IMR-90 (cell line): Measurements from ENCODE around the gene ACADS. TPM values are rescaled to one million over a fixed set of nuclear protein-coding genes. Genes with fewer than 3 reads are reported as not detected.

Experiments
- ATAC-seq: fragments of 200-7000 bp; cut with Tn5 transposase; 2 replicates; pipeline ENCODE4 v1.9.1; 2020; ENCODE audit warnings: low read depth, mild to moderate bottlenecking, moderate library complexity
- Bru-seq: library from RNA; stranded (reverse); fragments of 400-500 nt; gene quantifications from one replicate; lab custom pipeline; 2021; lab: Mats Ljungman, UMichigan
- BruChase-seq, 2 experiments: library from RNA; stranded (reverse); fragments of 400-500 nt; gene quantifications; one replicate each; lab custom pipeline; 2021; lab: Mats Ljungman, UMichigan
- BruUV-seq: library from RNA; stranded (reverse); fragments of 400-500 nt; replicated peaks from 2 replicates; lab custom pipeline; 2021; lab: Mats Ljungman, UMichigan
- CTCF ChIA-PET: fragments of 300-600 bp; formaldehyde crosslinking; extraction: SDS; loops from one replicate; lab custom pipeline; 2021; ENCODE audit warnings: antibody characterized with exemption; lab: Yijun Ruan, JAX
- POLR2A ChIA-PET: fragments of 300-600 bp; sonication (Branson Sonifier 250); formaldehyde crosslinking; loops from one replicate; lab custom pipeline; 2022; ENCODE audit warnings: antibody characterized with exemption; ENCODE audit not compliant: unreplicated experiment; lab: Charles Lee
- DNase-seq: peaks from one replicate; pipeline ENCODE4 v3.0.0; 2013
- H2AFZ ChIP-seq: replicated peaks from 2 replicates; pipeline ENCODE3; 2013; ENCODE audit warnings: low read length, mild to moderate bottlenecking; ENCODE audit not compliant: poor library complexity
- H2AK5ac ChIP-seq: 2 replicates; pipeline ENCODE4 v1.6.1; 2013; ENCODE audit warnings: low read depth, low read length, inconsistent platforms
- H2AK9ac ChIP-seq: replicated peaks from 2 replicates; pipeline ENCODE3; 2013; ENCODE audit warnings: mild to moderate bottlenecking, low read depth, low read length, moderate library complexity; ENCODE audit not compliant: poor library complexity
- H2BK120ac ChIP-seq: 2 replicates; pipeline ENCODE4 v1.6.1; 2013; ENCODE audit warnings: low read depth, low read length, inconsistent platforms
- H2BK15ac ChIP-seq: 3 replicates; pipeline ENCODE4 v1.6.1; 2013; ENCODE audit warnings: low read depth, low read length, inconsistent platforms
- H2BK20ac ChIP-seq: 2 replicates; pipeline ENCODE4 v1.6.1; 2013; ENCODE audit warnings: low read depth, mild to moderate bottlenecking, inconsistent platforms, low read length, moderate library complexity
- H2BK5ac ChIP-seq: 2 replicates; pipeline ENCODE4 v1.6.1; 2013; ENCODE audit warnings: mild to moderate bottlenecking, low read depth, low read length, inconsistent platforms; ENCODE audit not compliant: poor library complexity, severe bottlenecking
- H3K14ac ChIP-seq: replicated peaks from 2 replicates; pipeline ENCODE4 v1.6.1; 2013; ENCODE audit warnings: low read depth, low read length, inconsistent platforms
- H3K18ac ChIP-seq: 2 replicates; pipeline ENCODE4 v1.6.1; 2013; ENCODE audit warnings: low read depth, low read length, control low read depth
- H3K23ac ChIP-seq: 2 replicates; pipeline ENCODE4 v1.6.1; 2013; ENCODE audit warnings: low read depth, low read length, inconsistent platforms
- H3K27ac ChIP-seq: 2 replicates; pipeline ENCODE4 v1.5.1; 2013; ENCODE audit warnings: mild to moderate bottlenecking, control low read depth, low read length; ENCODE audit not compliant: insufficient read depth
- H3K27me3 ChIP-seq: 2 replicates; pipeline ENCODE4 v1.6.1; 2013; ENCODE audit warnings: low read length; ENCODE audit not compliant: control insufficient read depth, insufficient read depth
- H3K36me3 ChIP-seq: 2 replicates; pipeline ENCODE4 v1.6.1; 2013; ENCODE audit warnings: low read length, mixed read lengths; ENCODE audit not compliant: control insufficient read depth, insufficient read depth
- H3K4ac ChIP-seq: 2 replicates; pipeline ENCODE4 v1.6.1; 2013; ENCODE audit warnings: low read depth, low read length, inconsistent platforms
- H3K4me1 ChIP-seq: 2 replicates; pipeline ENCODE4 v1.6.1; 2013; ENCODE audit warnings: low read length, mixed read lengths; ENCODE audit not compliant: control insufficient read depth, insufficient read depth
- H3K4me2 ChIP-seq: 2 replicates; pipeline ENCODE4 v1.6.1; 2013; ENCODE audit warnings: low read depth, mild to moderate bottlenecking, control low read depth, low read length, moderate library complexity
- H3K4me3 ChIP-seq: 2 replicates; pipeline ENCODE4 v1.5.1; 2013; ENCODE audit warnings: low read depth, mild to moderate bottlenecking, control low read depth, low read length, moderate library complexity; ENCODE audit not compliant: insufficient read depth
- H3K56ac ChIP-seq: 2 replicates; pipeline ENCODE4 v1.6.1; 2013; ENCODE audit warnings: low read length, inconsistent platforms; ENCODE audit not compliant: insufficient read depth; ENCODE audit errors: extremely low read depth
- H3K79me1 ChIP-seq, 2 experiments: 2 replicates each; pipeline ENCODE4 v1.6.1; 2013; ENCODE audit warnings: low read length in 2 of 2, inconsistent platforms in 1 of 2, low read depth in 1 of 2
- H3K9ac ChIP-seq: 2 replicates; pipeline ENCODE4 v1.6.1; 2013; ENCODE audit warnings: low read depth, low read length, control low read depth
- H3K9me1 ChIP-seq: 2 replicates; pipeline ENCODE4 v1.6.1; 2013; ENCODE audit warnings: low read length, inconsistent platforms; ENCODE audit not compliant: insufficient read depth
- H3K9me3 ChIP-seq: 2 replicates; pipeline ENCODE4 v1.6.1; 2013; ENCODE audit warnings: low read length; ENCODE audit not compliant: control insufficient read depth, insufficient read depth
- H4K20me1 ChIP-seq: 2 replicates; pipeline ENCODE4 v1.6.1; 2013; ENCODE audit warnings: low read length, inconsistent platforms; ENCODE audit not compliant: insufficient read depth
- H4K5ac ChIP-seq: 2 replicates; pipeline ENCODE4 v1.6.1; 2013; ENCODE audit warnings: mild to moderate bottlenecking, low read depth, low read length, control low read depth
- H4K8ac ChIP-seq, 2 experiments: 2 replicates each; pipeline ENCODE4 v1.6.1; 2013; ENCODE audit warnings: low read depth in 2 of 2, low read length in 2 of 2, control low read depth in 1 of 2, inconsistent platforms in 1 of 2
- H4K91ac ChIP-seq: 2 replicates; pipeline ENCODE4 v1.6.1; 2013; ENCODE audit warnings: low read depth, low read length, inconsistent platforms; ENCODE audit not compliant: insufficient read depth
- BHLHE40 ChIP-seq: fragments of 150-350 bp; IDR thresholded peaks from 2 replicates; pipeline ENCODE4 v1.6.1; 2016; ENCODE audit warnings: mild to moderate bottlenecking, low read depth, low read length
- CEBPB ChIP-seq: IDR thresholded peaks from 2 replicates; pipeline ENCODE4 v1.6.1; 2012; ENCODE audit warnings: low read depth, low read length, improper control_type of control experiment
- CTCF ChIP-seq: conservative IDR thresholded peaks from 2 replicates; pipeline ENCODE4 v1.5.1; 2012; ENCODE audit warnings: mild to moderate bottlenecking, low read depth, low read length, improper control_type of control experiment
- ELK1 ChIP-seq: fragments of 150-350 bp; IDR thresholded peaks from 2 replicates; pipeline ENCODE4 v1.6.1; 2016; ENCODE audit warnings: low read depth, mild to moderate bottlenecking, low read length, moderate library complexity, borderline replicate concordance
- MAZ ChIP-seq: IDR thresholded peaks from 2 replicates; pipeline ENCODE4 v1.6.1; 2012; ENCODE audit warnings: low read depth, mild to moderate bottlenecking, low read length, improper control_type of control experiment, moderate library complexity, borderline replicate concordance
- MXI1 ChIP-seq: IDR thresholded peaks from 2 replicates; pipeline ENCODE4 v1.6.1; 2012; ENCODE audit warnings: low read depth, mild to moderate bottlenecking, low read length, moderate library complexity, borderline replicate concordance
- NFE2L2 ChIP-seq: fragments of 150-350 bp; IDR thresholded peaks from 2 replicates; pipeline ENCODE4 v1.6.1; 2016; ENCODE audit warnings: low read depth, mild to moderate bottlenecking, low read length
- RFX5 ChIP-seq: IDR thresholded peaks from 2 replicates; pipeline ENCODE4 v1.8.0; 2012; ENCODE audit warnings: low read depth, mild to moderate bottlenecking, low read length, moderate library complexity
- SMC3 ChIP-seq: fragments of 150-350 bp; IDR thresholded peaks from 2 replicates; pipeline ENCODE4 v1.6.1; 2016; ENCODE audit warnings: low read depth, mild to moderate bottlenecking, antibody characterized with exemption, low read length, moderate library complexity
- USF2 ChIP-seq: fragments of 150-350 bp; IDR thresholded peaks from 2 replicates; pipeline ENCODE4 v1.6.1; 2017; ENCODE audit warnings: mild to moderate bottlenecking, antibody characterized with exemption, low read length, low read depth
- WGBS, 2 experiments: methylation state at CpG; one replicate each; pipeline versions ENCODE4 v1.1.5 to v1.1.7; 2013; ENCODE audit warnings: missing lambda C conversion rate in 2 of 2; ENCODE audit not compliant: insufficient read length in 1 of 2; ENCODE audit errors: extremely low coverage in 2 of 2; 5-methylcytosine and 5-hydroxymethylcytosine counted together
- dilution Hi-C: fragments of 300-500 bp; cut with HindIII; formaldehyde crosslinking; loops from one replicate; pipeline ENCODE4 v1.14.3; 2018; ENCODE audit warnings: low sequenced_read_pairs; ENCODE audit not compliant: unreplicated experiment
- in situ Hi-C: fragments of 300-500 bp; cut with MboI; formaldehyde crosslinking; loops from 3 replicates; pipeline ENCODE4 v1.14.3; 2019; ENCODE audit warnings: low sequenced_read_pairs, inconsistent platforms, mixed read lengths
- intact Hi-C: fragments of 100-400 bp; cut with micrococcal nuclease; formaldehyde crosslinking; loops from 2 replicates; pipeline ENCODE4 v1.10.0; 2022
- long read RNA-seq: library from polyadenylated mRNA; unstranded; transcript quantifications from one replicate; pipeline ENCODE4 v2.0.0, GENCODE V29; 2021; ENCODE audit not compliant: unreplicated experiment
- polyA plus RNA-seq, 3 experiments: library from polyadenylated mRNA; depleted of rRNA; stranded (reverse); fragments of >200 nt; gene quantifications; 2 replicates each; pipeline ENCODE4 v1.2.3, GENCODE V29; 2012; ENCODE audit warnings: low replicate concordance in 1 of 3
- total RNA-seq: library from RNA; depleted of rRNA; stranded (reverse); fragments of >200 nt; gene quantifications from 2 replicates; pipeline ENCODE4 v1.2.3, GENCODE V29; 2012; rRNA removed

The ACADS gene
- total RNA-seq (2.9 and 3.1 TPM in 2 replicates), polyA plus RNA-seq (2012; rRNA removed) (5.5 and 6.5 TPM in 2 replicates), Bru-seq, nascent RNA (percentile 42 among the genes with signal in this experiment), BruChase-seq, experiment 1, labeled RNA remaining after a 6-hour chase (percentile 51 among the genes with signal in this experiment), BruChase-seq, experiment 2, labeled RNA remaining after a 2-hour chase (percentile 51 among the genes with signal in this experiment)
- 3.2 and 7.1 TPM in 2 replicates for polyA plus RNA-seq (2012; cell fraction: cytosol; rRNA removed)
- 16.8 and 39.0 TPM in 2 replicates for polyA plus RNA-seq (2012; cell fraction: nucleus; rRNA removed; ENCODE audit: low replicate concordance)
- long read RNA-seq, transcript ACADS-201 (10 exons, 1,950 nt), result major isoform, 15 of 18 reads
- long read RNA-seq, partial matches to known transcripts, result 1 of 18 reads
- long read RNA-seq, other reads (novel, unspliced or antisense), result 2 of 18 reads

- H3K4ac ChIP-seq, result no peak within 1 kb of the TSS
- peak within 1 kb of the TSS; percentile 15; the same call in 1 of the 2 replicates for H2AK5ac ChIP-seq
- 19% methylated on average over 36 of the region's 66 CpGs; no CpG with 5 or more reads in 1 of the 2 experiments for WGBS, 2 experiments
- no peaks in the 10 kb centered on the region for H3K9me3 ChIP-seq
- H2BK15ac ChIP-seq, result no peak within 1 kb of the TSS
- no peak within 1 kb of the TSS for H3K14ac ChIP-seq
- ChIA-PET POLR2A (no interaction called here), CTCF (no interaction called here)
- H4K5ac ChIP-seq, result no peak within 1 kb of the TSS
- DNase-seq (peak; percentile 67), ATAC-seq (peak; percentile 100)
- peak within 1 kb of the TSS; percentile 69 for H3K4me2 ChIP-seq
- H3K18ac ChIP-seq, result no peak within 1 kb of the TSS
- in situ Hi-C loops, result no loop called here
- intact Hi-C loops, result no loop called here
- H3K23ac ChIP-seq, result peak within 1 kb of the TSS; percentile 14; the same call in 1 of the 2 replicates
- dilution Hi-C loops, result no loop called here
- H3K4me1 ChIP-seq, result peaks cover 9% of the 10 kb centered on the region; the same call in 1 of the 2 replicates
- no peak within 1 kb of the TSS for H2BK5ac ChIP-seq
- peaks cover 10% of the 10 kb centered on the region for H3K9me1 ChIP-seq
- H3K56ac ChIP-seq, result peak within 1 kb of the TSS; percentile 26; the same call in 1 of the 2 replicates
- H4K91ac ChIP-seq, result peak within 1 kb of the TSS; percentile 10; the same call in 1 of the 2 replicates
- H3K36me3 ChIP-seq, result peaks cover 20% of the 10 kb centered on the region
- no TSS peak for BruUV-seq
- peak within 1 kb of the TSS; percentile 59 for H3K4me3 ChIP-seq
- H3K79me1 ChIP-seq, result peaks cover 13 to 24% of the 10 kb centered on the region in 2 experiments; a peak in 3 of 4 replicates
- peak within 1 kb of the TSS; percentile 68 to 83; a peak in 3 of 4 replicates for H4K8ac ChIP-seq
- no peak within 1 kb of the TSS for H2BK20ac ChIP-seq
- no peaks in the 10 kb centered on the region for H3K27me3 ChIP-seq
- H2AK9ac ChIP-seq, result peak within 1 kb of the TSS; percentile 89
- H2BK120ac ChIP-seq, result no peak within 1 kb of the TSS
- peak within 1 kb of the TSS; percentile 29 for H3K9ac ChIP-seq
- H2AFZ ChIP-seq, result peak within 1 kb of the TSS; percentile 94
- H3K27ac ChIP-seq, result peak within 1 kb of the TSS; percentile 9; the same call in 1 of the 2 replicates
- H4K20me1 ChIP-seq, result no peaks in the 10 kb centered on the region
- TF ChIP-seq NFE2L2 (no peak), CEBPB (no peak), CTCF (no peak), RFX5 (no peak), MXI1 (no peak; the same call in 1 of the 2 replicates), ELK1 (no peak), BHLHE40 (no peak), MAZ (no peak), USF2 (no peak), SMC3 (no peak)
Observed at GRCh38 chr12:120725659-120726509, at the start of gene ACADS. Gene ACADS (plus strand): TSS chr12:120725826. CDS start chr12:120725886, 60 bp downstream.
